ENCODE measurements around the gene SEC16A.

The SEC16A gene

GRCh38 chr9:136504512-136505348 is 21.9 kb upstream of the SEC16A start:
- DNase-seq: no peak

- DNase-seq: no peak
Observed at GRCh38 chr9:136502940-136503550, 20.2 kb upstream of the SEC16A start.

GRCh38 chr9:136502196-136502595 is 19.4 kb upstream of the SEC16A start:
- DNase-seq: no peak

GRCh38 chr9:136501686-136502085 is 18.8 kb upstream of the SEC16A start:
- DNase-seq: no peak

GRCh38 chr9:136499935-136500910 is 17.4 kb upstream of the SEC16A start:
- DNase-seq: no peak

GRCh38 chr9:136499071-136499934 is 16.5 kb upstream of the SEC16A start:
- no peak for DNase-seq

- no peak for DNase-seq
Observed at GRCh38 chr9:136497916-136498695, 15.3 kb upstream of the SEC16A start.

GRCh38 chr9:136496801-136497620 is 14.2 kb upstream of the SEC16A start:
- no peak for DNase-seq

GRCh38 chr9:136496181-136496580 is 13.3 kb upstream of the SEC16A start:
- no peak for DNase-seq

GRCh38 chr9:136495238-136495800 is 12.5 kb upstream of the SEC16A start:
- no peak for DNase-seq

GRCh38 chr9:136494531-136495215 is 11.8 kb upstream of the SEC16A start:
- no peak for DNase-seq

- no peak for DNase-seq
Observed at GRCh38 chr9:136494012-136494411, 11.2 kb upstream of the SEC16A start.

- no peak for DNase-seq
Observed at GRCh38 chr9:136493567-136493971, 10.7 kb upstream of the SEC16A start.

GRCh38 chr9:136492978-136493522 is 10.2 kb upstream of the SEC16A start:
- no peak for DNase-seq

- no peak for DNase-seq
Observed at GRCh38 chr9:136489731-136490130, 6.9 kb upstream of the SEC16A start.

GRCh38 chr9:136488247-136489214 is 5.7 kb upstream of the SEC16A start:
- DNase-seq: peak; percentile 74

GRCh38 chr9:136487672-136488071 is 4.8 kb upstream of the SEC16A start:
- DNase-seq: no peak

Measured in NCI-H774 (cell line).